GM12874 (cell line): ENCODE measurements around the gene PDSS2.

Experiments
- TF ChIP-seq, protein P1 (sequence below): IDR thresholded peaks from 2 replicates; pipeline ENCODE4 v1.5.1; 2011; ENCODE audit warnings: low read depth, mild to moderate bottlenecking, control low read depth, low read length, moderate library complexity; ENCODE audit not compliant: insufficient read depth

PDSS2 gene

DNA sequence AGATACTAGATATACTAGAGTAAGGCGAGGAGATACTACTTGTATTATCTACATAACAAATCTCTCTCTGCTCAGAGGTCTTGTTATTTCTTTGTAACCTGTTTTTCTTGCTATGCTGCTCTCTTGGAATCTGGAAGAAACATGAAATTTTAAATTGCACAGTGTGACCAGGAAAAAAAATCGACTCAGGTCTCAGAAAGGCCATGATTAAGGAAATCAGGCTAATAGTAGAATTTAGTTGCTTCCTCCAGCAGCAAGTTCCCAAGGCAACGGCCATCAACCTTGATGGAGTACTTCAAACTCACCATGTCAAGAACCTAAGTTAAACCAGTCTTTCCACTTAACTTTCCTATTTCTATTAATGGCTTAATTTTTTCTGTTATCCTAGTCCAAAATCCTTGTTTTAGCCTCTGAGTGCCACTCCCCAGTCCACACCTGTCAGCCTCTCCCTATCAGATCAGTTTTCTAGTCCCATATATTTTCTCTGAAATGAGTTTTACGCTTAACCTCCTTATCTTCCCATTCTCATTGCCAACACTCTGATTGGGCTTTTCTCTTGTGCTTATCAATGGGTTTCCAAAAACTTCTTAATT, 256.4 kb downstream of the PDSS2 start:
- TF ChIP-seq, protein P1, sequence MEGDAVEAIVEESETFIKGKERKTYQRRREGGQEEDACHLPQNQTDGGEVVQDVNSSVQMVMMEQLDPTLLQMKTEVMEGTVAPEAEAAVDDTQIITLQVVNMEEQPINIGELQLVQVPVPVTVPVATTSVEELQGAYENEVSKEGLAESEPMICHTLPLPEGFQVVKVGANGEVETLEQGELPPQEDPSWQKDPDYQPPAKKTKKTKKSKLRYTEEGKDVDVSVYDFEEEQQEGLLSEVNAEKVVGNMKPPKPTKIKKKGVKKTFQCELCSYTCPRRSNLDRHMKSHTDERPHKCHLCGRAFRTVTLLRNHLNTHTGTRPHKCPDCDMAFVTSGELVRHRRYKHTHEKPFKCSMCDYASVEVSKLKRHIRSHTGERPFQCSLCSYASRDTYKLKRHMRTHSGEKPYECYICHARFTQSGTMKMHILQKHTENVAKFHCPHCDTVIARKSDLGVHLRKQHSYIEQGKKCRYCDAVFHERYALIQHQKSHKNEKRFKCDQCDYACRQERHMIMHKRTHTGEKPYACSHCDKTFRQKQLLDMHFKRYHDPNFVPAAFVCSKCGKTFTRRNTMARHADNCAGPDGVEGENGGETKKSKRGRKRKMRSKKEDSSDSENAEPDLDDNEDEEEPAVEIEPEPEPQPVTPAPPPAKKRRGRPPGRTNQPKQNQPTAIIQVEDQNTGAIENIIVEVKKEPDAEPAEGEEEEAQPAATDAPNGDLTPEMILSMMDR = no peak

DNA sequence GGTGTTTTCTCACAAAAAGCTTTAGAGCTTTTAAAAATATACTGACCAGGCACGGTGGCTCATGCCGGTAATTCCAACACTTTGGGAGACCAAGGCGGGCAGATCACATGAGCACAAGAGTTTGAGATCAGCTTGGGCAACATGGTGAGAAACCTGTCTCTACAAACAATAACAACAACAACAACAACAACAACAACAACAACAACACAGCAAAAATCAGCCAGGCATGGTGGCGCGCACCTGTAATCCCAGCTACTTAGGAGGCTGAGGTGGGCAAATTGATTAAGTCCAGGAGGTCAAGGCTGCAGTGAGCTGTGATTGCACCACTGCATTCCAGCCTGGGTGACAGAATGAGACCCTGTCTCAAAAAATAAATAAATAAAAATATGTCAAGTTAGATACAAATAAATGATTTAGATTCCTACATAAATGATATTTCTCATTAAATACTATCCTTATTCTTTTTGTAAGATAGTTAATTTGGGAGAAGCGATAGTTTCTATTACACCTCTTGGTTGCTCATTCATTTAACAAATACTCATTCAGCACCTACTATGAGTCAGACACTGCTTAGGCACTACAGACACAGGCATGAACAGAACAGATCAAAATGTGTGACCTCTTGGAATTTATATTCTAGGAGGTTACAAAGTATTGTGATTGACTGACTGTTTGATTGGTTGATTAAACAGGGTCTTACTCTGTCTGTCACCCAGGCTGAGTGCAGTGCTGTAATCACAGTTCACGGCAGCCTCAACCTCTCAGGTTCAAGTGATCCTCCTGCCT, 260.5 kb downstream of the PDSS2 start:
- TF ChIP-seq, protein P1 = no peak

DNA sequence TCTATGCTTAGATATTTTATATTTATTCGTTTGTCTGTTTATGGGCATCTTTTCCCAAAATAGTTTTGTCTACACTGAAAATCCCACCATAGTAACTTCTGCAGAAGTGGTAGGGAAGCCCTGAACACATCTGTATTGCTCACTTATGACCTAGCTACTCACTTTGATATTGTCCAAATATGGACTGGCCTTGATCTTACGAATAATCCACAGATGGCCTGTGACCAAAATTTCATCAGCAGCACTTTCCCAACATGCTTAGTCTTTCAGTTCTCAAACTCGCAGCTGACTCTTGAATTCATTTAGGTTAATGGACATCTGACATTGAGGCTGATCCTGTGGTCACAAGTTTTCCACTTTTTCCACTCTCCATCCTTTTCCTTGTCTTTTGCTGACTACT, 263.2 kb downstream of the PDSS2 start:
- TF ChIP-seq, protein P1 = no peak

DNA sequence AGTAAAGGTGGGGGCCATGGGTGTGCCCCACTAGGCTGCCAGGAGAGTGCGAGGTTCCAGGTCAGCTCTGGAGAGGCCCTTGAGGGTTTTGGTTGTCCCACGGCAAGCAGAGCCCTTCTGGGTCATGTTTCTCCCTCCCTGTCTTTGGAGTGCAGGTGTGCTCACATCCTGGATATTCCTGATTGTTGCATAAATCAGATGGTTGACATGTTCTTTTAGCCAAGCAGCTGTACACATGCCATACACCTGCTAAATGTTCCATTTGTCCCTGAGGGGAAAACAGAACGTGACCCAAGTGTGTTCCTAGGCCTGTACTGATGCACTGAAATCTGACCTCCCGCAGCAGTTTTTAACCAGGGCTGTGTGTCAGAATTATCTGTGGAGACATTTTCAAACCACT, 266.5 kb downstream of the PDSS2 start:
- TF ChIP-seq, protein P1 = no peak

DNA sequence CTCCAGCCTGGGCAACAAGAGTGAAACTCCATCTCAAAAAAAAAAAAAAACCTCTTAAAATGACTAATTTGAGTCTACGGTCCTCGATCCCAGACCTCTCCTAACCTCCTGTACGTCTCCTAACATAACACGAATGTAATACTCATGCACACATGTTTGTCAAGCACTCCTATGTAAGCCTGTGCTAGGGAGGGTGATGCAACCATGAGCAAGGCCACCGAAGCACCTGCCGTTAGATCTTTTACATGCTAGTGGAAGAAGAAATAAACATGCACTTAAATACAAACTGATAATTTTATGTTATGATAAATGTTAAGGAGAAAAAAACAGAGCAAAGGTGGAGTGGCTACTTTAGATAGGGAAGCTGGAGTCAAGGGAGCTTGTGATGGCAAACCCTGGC, 271.7 kb downstream of the PDSS2 start:
- TF ChIP-seq, protein P1 = no peak

DNA sequence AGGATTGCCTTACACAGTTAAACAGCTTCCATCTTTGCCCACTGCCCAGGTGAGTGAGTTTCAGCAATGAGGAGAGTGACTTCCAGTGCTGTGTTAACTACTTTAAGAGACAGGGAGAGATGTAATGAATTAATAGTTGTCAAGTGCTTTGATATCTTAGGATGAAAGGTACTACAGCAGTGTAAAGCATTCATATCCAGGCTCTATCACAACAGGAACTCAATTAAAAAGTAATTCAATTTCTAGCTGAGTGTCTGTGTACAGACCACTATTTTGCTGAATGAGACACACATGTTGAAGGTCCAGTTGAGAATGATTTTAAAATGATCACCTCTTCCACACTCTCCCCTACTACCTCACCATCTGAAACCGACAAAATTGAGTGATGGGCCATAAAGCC, 273.3 kb downstream of the PDSS2 start:
- TF ChIP-seq, protein P1 = no peak

DNA sequence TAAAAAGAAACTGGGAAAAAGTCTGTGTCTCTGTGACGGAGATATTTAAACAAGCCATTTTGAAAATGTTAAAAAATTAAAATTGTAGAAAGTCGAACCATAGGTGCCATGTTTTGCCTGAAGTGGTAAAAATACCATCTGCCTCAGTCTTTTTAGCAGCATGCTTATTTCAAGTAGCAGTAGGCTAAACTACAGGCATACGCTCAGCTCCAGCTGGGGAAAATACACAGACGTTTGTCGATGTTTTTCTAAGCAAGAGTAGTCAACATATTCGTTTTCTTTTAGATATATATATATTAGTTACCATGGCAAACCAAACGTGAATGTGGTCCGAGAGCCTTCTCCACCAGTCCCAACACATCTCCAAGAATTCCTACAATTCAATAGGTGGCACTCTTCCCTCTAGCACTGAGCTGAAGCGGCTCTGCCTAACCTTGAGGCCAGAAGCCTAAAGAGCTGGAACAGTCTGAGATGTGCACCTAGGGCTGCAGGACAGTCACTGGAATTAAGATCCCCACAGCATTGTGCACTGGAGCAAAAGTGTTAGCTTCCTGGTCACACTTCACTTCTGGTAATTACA, 273.9 kb downstream of the PDSS2 start:
- TF ChIP-seq, protein P1 = no peak
